AG04450 (cell line): ENCODE results near the gene GABRB3. TPM values are rescaled to one million over a fixed set of nuclear protein-coding genes. Genes with fewer than 3 reads are reported as not detected.

ENCODE experiments used
- CTCF ChIA-PET: fragments of 300-600, 350-600 bp; formaldehyde crosslinking; extraction: SDS; loops from one replicate; lab custom pipeline; 2022; ENCODE audit warnings: antibody characterized with exemption, inconsistent platforms; lab: Charles Lee
- POLR2A ChIA-PET: fragments of 350-600 bp; formaldehyde crosslinking; extraction: SDS; loops from one replicate; lab custom pipeline; 2021; ENCODE audit warnings: antibody characterized with exemption, inconsistent platforms; lab: Yijun Ruan, JAX
- DNase-seq: peaks from one replicate; pipeline ENCODE4 v3.0.0-alpha.2; 2011; ENCODE audit warnings: low read depth, low spot score
- H3K27ac ChIP-seq: one replicate; pipeline ENCODE4 v1.5.1; 2012; ENCODE audit warnings: low read depth, low read length, control low read depth
- H3K27me3 ChIP-seq: one replicate; pipeline ENCODE4 v1.6.0; 2012; ENCODE audit warnings: low read length; ENCODE audit not compliant: control insufficient read depth, insufficient read depth
- H3K4me3 ChIP-seq: 2 replicates; pipeline ENCODE4 v1.5.1; 2011; ENCODE audit warnings: mild to moderate bottlenecking, low read depth, low read length, control low read depth
- H3K9me3 ChIP-seq: 2 replicates; pipeline ENCODE4 v1.5.1; 2012; ENCODE audit warnings: low read length; ENCODE audit not compliant: control insufficient read depth, insufficient read depth
- CTCF ChIP-seq: IDR thresholded peaks from 2 replicates; pipeline ENCODE4 v1.5.1; 2011; ENCODE audit warnings: low read depth, low read length, control low read depth, inconsistent platforms
- polyA plus RNA-seq: library from polyadenylated mRNA; depleted of rRNA; stranded (reverse); fragments of >200 nt; gene quantifications from 2 replicates; pipeline ENCODE4 v1.2.3, GENCODE V29; 2011

GABRB3 gene
- polyA plus RNA-seq, 1 experiment = 0.63 TPM

- ChIA-PET CTCF (no interaction called here), POLR2A (no interaction called here)
- no peak for TF ChIP-seq CTCF
Measured at GRCh38 chr15:26651909-26652308, 121.0 kb downstream of the GABRB3 start.

GRCh38 chr15:26648676-26649075, 124.2 kb downstream of the GABRB3 start:
- DNase-seq = no peak
- ChIA-PET CTCF (no interaction called here), POLR2A (no interaction called here)
- Histone ChIP-seq H3K4me3 (no peak overlapping the region), H3K27me3 (no peaks in the 10 kb centered on the region), H3K9me3 (peaks cover 31% of the 10 kb centered on the region), H3K27ac (no peak overlapping the region)
- no peak for TF ChIP-seq CTCF

More at GRCh38 chr15:26651909-26652308, 121.0 kb downstream of the GABRB3 start:
- Histone ChIP-seq H3K27ac (no peak overlapping the region), H3K9me3 (peaks cover 24% of the 10 kb centered on the region), H3K4me3 (no peak overlapping the region), H3K27me3 (no peaks in the 10 kb centered on the region)
- DNase-seq = no peak

GRCh38 chr15:26644948-26645347, 127.9 kb downstream of the GABRB3 start:
- Histone ChIP-seq H3K9me3 (peaks cover 47% of the 10 kb centered on the region), H3K27me3 (no peaks in the 10 kb centered on the region), H3K4me3 (no peak overlapping the region), H3K27ac (no peak overlapping the region)
- ChIA-PET CTCF (no interaction called here), POLR2A (no interaction called here)
- no peak for DNase-seq
- no peak for TF ChIP-seq CTCF

- no peak for TF ChIP-seq CTCF
- ChIA-PET POLR2A (no interaction called here), CTCF (no interaction called here)
- Histone ChIP-seq H3K4me3 (no peak overlapping the region), H3K27me3 (no peaks in the 10 kb centered on the region), H3K9me3 (peaks cover 42% of the 10 kb centered on the region), H3K27ac (no peak overlapping the region)
- no peak for DNase-seq
Measured at GRCh38 chr15:26641144-26641543, 131.7 kb downstream of the GABRB3 start.

- no peak for DNase-seq
- ChIA-PET POLR2A (no interaction called here), CTCF (no interaction called here)
- Histone ChIP-seq H3K27ac (no peak overlapping the region), H3K9me3 (peaks cover 42% of the 10 kb centered on the region), H3K4me3 (no peak overlapping the region), H3K27me3 (no peaks in the 10 kb centered on the region)
- TF ChIP-seq CTCF = no peak
Measured at GRCh38 chr15:26640601-26641000, 132.3 kb downstream of the GABRB3 start.
